Measurements from ENCODE around the gene GALNT9.

GALNT9 gene

GRCh38 chr12:132239796-132240668 is 89.4 kb downstream of the GALNT9 start:
- H3K27ac ChIP-seq (ENCODE audit: low read length) = no peak overlapping the region
- no peak overlapping the region for H3K4me2 ChIP-seq (ENCODE audit: low read length)
- no peaks in the 10 kb centered on the region for H3K27me3 ChIP-seq (ENCODE audit: low read depth, low read length)
- H3K79me2 ChIP-seq (ENCODE audit: low read length) = no peaks in the 10 kb centered on the region
- H3K9ac ChIP-seq (ENCODE audit: low read length) = no peak overlapping the region
- H3K4me1 ChIP-seq (ENCODE audit: low read length) = no peaks in the 10 kb centered on the region
- no peaks in the 10 kb centered on the region for H3K36me3 ChIP-seq (replicated peaks; ENCODE audit: low read depth, low read length)
- H2AFZ ChIP-seq (ENCODE audit: low read depth, low read length) = no peak overlapping the region
- H4K20me1 ChIP-seq (ENCODE audit: insufficient read depth, low read length) = no peaks in the 10 kb centered on the region
- TF ChIP-seq EZH2phosphoT487 (IDR thresholded peaks at IDR 0.05; ENCODE audit: low read depth) = no peak
- no peak for TF ChIP-seq CTCF (IDR thresholded peaks at IDR 0.05; ENCODE audit: low read depth, low read length)
- no peak overlapping the region for H3K4me3 ChIP-seq (ENCODE audit: low read length)
- H3K9me3 ChIP-seq (ENCODE audit: insufficient read depth, low read length) = no peaks in the 10 kb centered on the region

- Histone ChIP-seq H3K9ac (ENCODE audit: low read length) (no peak overlapping the region), H3K4me1 (ENCODE audit: low read length) (no peaks in the 10 kb centered on the region), H2AFZ (ENCODE audit: low read depth, low read length) (no peak overlapping the region), H3K79me2 (ENCODE audit: low read length) (no peaks in the 10 kb centered on the region), H3K9me3 (ENCODE audit: insufficient read depth, low read length) (no peaks in the 10 kb centered on the region), H3K27me3 (ENCODE audit: low read depth, low read length) (no peaks in the 10 kb centered on the region), H3K4me3 (ENCODE audit: low read length) (no peak overlapping the region), H4K20me1 (ENCODE audit: insufficient read depth, low read length) (no peaks in the 10 kb centered on the region), H3K27ac (ENCODE audit: low read length) (no peak overlapping the region), H3K4me2 (ENCODE audit: low read length) (no peak overlapping the region), H3K36me3 (replicated peaks; ENCODE audit: low read depth, low read length) (no peaks in the 10 kb centered on the region)
- TF ChIP-seq CTCF (IDR thresholded peaks at IDR 0.05; ENCODE audit: low read depth, low read length) (no peak), EZH2phosphoT487 (IDR thresholded peaks at IDR 0.05; ENCODE audit: low read depth) (no peak)
Observed at GRCh38 chr12:132239392-132239791, 90.0 kb downstream of the GALNT9 start.

GRCh38 chr12:132238884-132239283 is 90.5 kb downstream of the GALNT9 start:
- no peaks in the 10 kb centered on the region for H4K20me1 ChIP-seq (ENCODE audit: insufficient read depth, low read length)
- no peak overlapping the region for H3K4me2 ChIP-seq (ENCODE audit: low read length)
- H3K27me3 ChIP-seq (ENCODE audit: low read depth, low read length) = no peaks in the 10 kb centered on the region
- TF ChIP-seq EZH2phosphoT487 (IDR thresholded peaks at IDR 0.05; ENCODE audit: low read depth) = no peak
- no peak for TF ChIP-seq CTCF (IDR thresholded peaks at IDR 0.05; ENCODE audit: low read depth, low read length)
- H3K27ac ChIP-seq (ENCODE audit: low read length) = no peak overlapping the region
- H3K4me1 ChIP-seq (ENCODE audit: low read length) = no peaks in the 10 kb centered on the region
- no peak overlapping the region for H3K4me3 ChIP-seq (ENCODE audit: low read length)
- no peaks in the 10 kb centered on the region for H3K79me2 ChIP-seq (ENCODE audit: low read length)
- H2AFZ ChIP-seq (ENCODE audit: low read depth, low read length) = no peak overlapping the region
- no peaks in the 10 kb centered on the region for H3K9me3 ChIP-seq (ENCODE audit: insufficient read depth, low read length)
- no peak overlapping the region for H3K9ac ChIP-seq (ENCODE audit: low read length)
- H3K36me3 ChIP-seq (replicated peaks; ENCODE audit: low read depth, low read length) = no peaks in the 10 kb centered on the region

- no peak overlapping the region for H3K4me2 ChIP-seq (ENCODE audit: low read length)
- no peaks in the 10 kb centered on the region for H4K20me1 ChIP-seq (ENCODE audit: insufficient read depth, low read length)
- H3K27me3 ChIP-seq (ENCODE audit: low read depth, low read length) = no peaks in the 10 kb centered on the region
- H3K4me3 ChIP-seq (ENCODE audit: low read length) = no peak overlapping the region
- no peak overlapping the region for H2AFZ ChIP-seq (ENCODE audit: low read depth, low read length)
- no peaks in the 10 kb centered on the region for H3K36me3 ChIP-seq (replicated peaks; ENCODE audit: low read depth, low read length)
- H3K4me1 ChIP-seq (ENCODE audit: low read length) = no peaks in the 10 kb centered on the region
- TF ChIP-seq EZH2phosphoT487 (IDR thresholded peaks at IDR 0.05; ENCODE audit: low read depth) (no peak), CTCF (IDR thresholded peaks at IDR 0.05; ENCODE audit: low read depth, low read length) (no peak)
- H3K79me2 ChIP-seq (ENCODE audit: low read length) = no peaks in the 10 kb centered on the region
- H3K9ac ChIP-seq (ENCODE audit: low read length) = no peak overlapping the region
- H3K27ac ChIP-seq (ENCODE audit: low read length) = no peak overlapping the region
- no peaks in the 10 kb centered on the region for H3K9me3 ChIP-seq (ENCODE audit: insufficient read depth, low read length)
Observed at GRCh38 chr12:132238488-132238854, 90.9 kb downstream of the GALNT9 start.

All from OCI-LY3 (cell line).